Activated T-cell treated with anti-CD3 and anti-CD28 coated beads, Interleukin-2, amount 50 U/mL, for 1 hour (primary cell): ENCODE measurements around the gene PALMD.

Source experiments
- DNase-seq: peaks from one replicate; pipeline ENCODE4 v3.0.0-alpha.2; 2020

PALMD gene

GRCh38 chr1:99702221-99702620, 56.3 kb downstream of the PALMD start:
- no peak for DNase-seq

GRCh38 chr1:99704356-99704816, 58.5 kb downstream of the PALMD start:
- DNase-seq = no peak

GRCh38 chr1:99705385-99705784, 59.5 kb downstream of the PALMD start:
- DNase-seq = no peak

DNA sequence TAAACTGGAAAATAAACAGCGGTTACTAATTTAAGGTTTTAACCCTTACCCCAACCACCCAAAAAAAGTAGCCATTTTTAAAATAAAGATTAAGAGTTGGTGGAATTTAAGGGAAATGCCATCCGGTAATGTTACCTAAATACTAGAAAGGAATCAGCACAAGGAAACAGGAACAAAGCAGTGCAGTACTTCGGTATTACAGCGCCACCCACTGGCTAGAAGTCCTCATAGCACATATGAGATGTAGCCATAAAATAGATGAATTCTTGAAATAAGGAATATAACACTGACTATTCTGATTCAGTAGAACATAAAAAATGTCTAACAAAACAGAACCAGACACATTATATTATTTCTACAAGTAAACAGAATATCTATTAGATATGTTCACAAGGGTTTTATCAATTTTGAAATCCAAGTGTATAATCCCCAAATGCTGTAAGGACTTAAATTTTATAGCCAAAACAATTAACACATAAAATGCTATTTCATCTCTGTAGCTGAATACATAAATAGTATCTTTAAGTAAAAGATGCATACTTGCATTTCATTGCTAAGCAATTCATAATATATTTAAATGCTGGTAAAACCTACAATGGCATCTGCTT, 61.7 kb downstream of the PALMD start:
- DNase-seq = peak; percentile 32

DNA sequence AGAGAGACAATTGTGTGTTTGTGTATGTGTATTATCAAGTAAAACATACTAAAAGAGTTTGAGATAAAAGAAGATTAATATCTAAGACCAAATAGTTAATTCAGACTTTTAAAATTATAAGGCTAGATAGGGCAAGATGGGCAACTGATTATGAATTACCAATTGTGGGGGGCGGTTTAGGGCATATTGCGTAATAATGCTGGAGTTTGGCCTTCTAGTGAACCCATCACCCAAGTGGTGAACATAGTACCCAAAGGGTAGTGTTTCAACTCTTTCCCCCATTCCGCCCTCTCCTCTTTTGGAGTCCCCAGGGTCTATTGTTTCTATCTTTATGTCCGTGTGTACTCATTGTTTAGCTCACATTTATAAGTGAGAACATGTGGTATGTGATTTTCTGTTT, 65.1 kb downstream of the PALMD start:
- no peak for DNase-seq

- DNase-seq = no peak
These were observed 67.1 kb downstream of the PALMD start for GRCh38 chr1:99713006-99713405.

DNA sequence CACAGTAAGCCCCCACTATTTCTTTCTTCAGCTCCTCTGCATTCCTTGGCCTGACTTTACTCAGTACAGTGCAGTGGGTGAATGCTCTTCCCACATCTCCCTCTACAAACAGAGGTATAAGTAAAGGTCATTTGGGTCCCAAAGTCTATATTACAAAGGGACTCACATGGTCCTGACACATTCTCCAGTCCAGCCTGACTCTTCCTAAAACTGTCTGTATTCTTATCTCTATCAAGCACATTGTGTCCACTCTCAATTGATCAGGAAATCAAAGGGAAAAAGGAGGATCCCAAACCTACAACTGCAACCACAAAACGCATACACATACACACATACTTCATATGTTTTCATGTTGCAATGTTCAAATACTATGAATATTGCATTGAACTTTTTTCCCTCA, 71.1 kb downstream of the PALMD start:
- no peak for DNase-seq

- DNase-seq = no peak
These were observed 77.3 kb downstream of the PALMD start for GRCh38 chr1:99723251-99723650.

- DNase-seq = no peak
These were observed 80.1 kb downstream of the PALMD start for GRCh38 chr1:99725996-99726395.

GRCh38 chr1:99726407-99726806, 80.5 kb downstream of the PALMD start:
- DNase-seq = no peak

DNA sequence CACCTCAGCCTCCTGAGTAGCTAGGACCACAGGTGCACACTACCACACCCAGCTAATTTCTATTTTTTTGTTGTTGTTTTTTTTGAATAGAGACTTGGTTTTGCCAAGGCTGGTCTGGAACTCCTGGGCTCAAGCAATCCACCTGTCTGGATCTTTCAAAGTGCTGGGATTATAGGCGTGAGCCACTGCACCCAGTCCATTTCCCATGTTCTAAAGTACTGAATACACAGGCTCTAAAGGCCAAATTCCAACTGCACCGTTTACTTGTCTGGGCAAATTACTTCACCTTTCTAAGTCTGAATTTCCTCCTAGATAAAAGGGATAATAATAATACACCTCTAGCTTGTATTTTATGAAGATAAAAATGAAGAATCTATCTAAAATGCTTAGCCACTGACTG, 80.9 kb downstream of the PALMD start:
- DNase-seq = no peak

- no peak for DNase-seq
These were observed 81.8 kb downstream of the PALMD start for GRCh38 chr1:99727575-99728185.

DNA sequence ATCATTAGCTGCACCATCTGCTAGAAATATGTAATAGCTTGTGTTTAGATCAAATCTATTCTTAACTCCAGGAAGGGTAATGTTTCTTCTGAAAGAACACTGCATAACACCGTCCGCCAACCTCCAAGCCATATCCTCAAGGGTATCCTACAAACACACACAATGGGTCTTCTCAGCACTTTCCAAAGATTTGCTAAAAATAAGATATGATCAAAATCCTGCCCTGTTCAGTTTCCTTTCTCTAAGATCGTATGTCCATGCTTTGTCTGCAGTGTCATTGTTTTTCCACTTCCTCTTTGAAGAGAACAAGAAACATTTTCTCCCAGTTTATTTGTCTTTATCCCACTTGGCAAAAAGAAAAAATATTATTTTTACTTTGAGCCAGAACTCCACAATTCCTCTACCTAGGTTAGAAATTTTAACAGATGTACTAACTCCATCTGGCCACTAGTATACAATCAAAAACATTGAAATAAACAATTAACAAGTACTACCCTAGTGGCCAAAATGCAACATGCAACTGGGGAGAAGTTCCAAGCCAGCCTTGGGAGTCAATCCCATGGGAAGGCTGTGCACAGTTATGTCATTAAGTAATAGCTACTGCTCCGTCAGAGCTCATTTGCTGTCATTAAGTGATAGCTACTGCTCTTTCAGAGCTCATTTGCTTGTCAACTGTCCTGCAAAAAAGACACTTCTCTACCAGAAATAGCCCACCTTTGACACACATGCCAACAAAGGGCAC, 82.8 kb downstream of the PALMD start:
- DNase-seq = no peak

DNA sequence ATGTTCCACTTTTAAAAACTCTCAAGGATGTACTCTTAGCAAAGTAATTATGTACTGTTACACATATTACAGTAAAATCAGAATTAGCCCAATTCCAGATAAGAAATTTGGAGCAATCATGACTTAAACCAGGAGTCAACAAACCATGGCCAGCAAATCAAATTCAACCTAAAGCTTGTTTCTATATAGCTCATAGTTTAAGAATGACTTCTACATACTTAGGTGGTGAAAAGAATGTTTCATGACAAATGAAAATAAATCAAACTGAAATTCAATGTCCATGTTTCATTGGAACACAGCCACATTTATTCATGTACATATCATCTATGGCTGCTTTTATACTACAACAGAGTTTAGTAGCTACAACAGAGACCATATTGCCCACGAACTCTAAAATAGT, 85.5 kb downstream of the PALMD start:
- no peak for DNase-seq

GRCh38 chr1:99735852-99736251, 89.9 kb downstream of the PALMD start:
- no peak for DNase-seq

DNA sequence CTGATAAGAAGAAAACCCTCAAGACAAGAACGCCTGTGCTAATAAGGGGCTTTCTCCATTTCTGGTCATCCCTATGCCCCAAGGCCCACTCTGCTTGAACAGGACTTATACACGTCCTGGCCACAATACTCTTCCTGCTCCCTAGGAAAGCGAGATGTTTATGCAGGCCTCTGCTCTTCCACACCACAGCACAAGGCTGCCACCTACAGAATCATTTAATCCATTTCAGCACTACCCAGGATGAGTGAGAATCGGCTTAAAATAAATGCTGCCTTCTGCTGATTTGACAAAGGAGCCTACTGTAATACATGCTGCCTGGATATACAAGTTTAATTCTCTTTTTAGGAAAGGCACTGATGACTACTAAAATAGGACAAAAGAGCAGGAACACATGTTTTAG, 91.1 kb downstream of the PALMD start:
- no peak for DNase-seq

DNA sequence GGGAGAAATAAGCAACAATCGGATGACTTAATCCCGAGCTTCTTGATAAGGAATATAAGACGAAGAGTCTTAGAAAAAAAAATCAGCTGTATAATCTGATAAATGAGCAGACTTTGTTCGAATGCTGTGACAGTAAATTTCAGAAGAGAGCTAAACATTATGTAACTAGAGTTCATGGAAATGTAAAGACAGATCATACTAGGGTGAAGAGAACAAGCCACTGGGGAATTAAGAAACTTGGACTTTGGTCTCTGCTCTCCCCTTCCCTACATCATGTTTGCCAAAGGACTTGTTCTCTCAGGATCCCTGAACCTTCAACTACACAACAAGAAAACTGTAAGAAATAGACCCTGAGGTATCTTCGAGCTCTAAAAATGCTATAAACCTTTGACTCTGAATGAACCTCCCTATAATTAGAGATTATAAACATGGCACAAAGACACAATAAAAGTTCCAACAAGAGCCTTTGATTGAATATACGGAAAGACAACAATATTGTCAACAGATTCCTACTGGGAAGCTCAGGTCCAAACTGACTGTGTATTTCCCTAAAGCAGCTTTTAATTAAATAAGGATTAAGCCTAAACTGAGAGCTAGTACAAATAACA, 93.0 kb downstream of the PALMD start:
- no peak for DNase-seq

GRCh38 chr1:99740141-99740540, 94.2 kb downstream of the PALMD start:
- DNase-seq = no peak
